Ishikawa (cell line): ENCODE results near the gene LONP2.

Experiments
- CEBPB ChIP-seq: IDR thresholded peaks from 2 replicates; pipeline ENCODE4 v1.6.1; 2012
- CREB1 ChIP-seq: IDR thresholded peaks from 2 replicates; pipeline ENCODE4 v1.6.1; 2012; ENCODE audit warnings: low read depth
- EGR1 ChIP-seq: IDR thresholded peaks from 2 replicates; pipeline ENCODE4 v1.6.1; 2012
- EP300 ChIP-seq: IDR thresholded peaks from 2 replicates; pipeline ENCODE4 v1.6.1; 2012; ENCODE audit warnings: borderline replicate concordance
- FOXM1 ChIP-seq: IDR thresholded peaks from 2 replicates; pipeline ENCODE4 v1.6.1; 2012; ENCODE audit warnings: low read depth, borderline replicate concordance
- MAX ChIP-seq: IDR thresholded peaks from 2 replicates; pipeline ENCODE4 v1.6.1; 2012
- NFIC ChIP-seq: IDR thresholded peaks from 2 replicates; pipeline ENCODE4 v1.6.1; 2012
- RAD21 ChIP-seq: IDR thresholded peaks from 2 replicates; pipeline ENCODE4 v1.6.1; 2012; ENCODE audit warnings: low read depth
- TAF1 ChIP-seq: IDR thresholded peaks from 2 replicates; pipeline ENCODE4 v1.6.1; 2012; ENCODE audit warnings: low read depth, mild to moderate bottlenecking
- TCF12 ChIP-seq: IDR thresholded peaks from 2 replicates; pipeline ENCODE4 v1.6.1; 2012; ENCODE audit warnings: low read depth
- TEAD4 ChIP-seq: IDR thresholded peaks from 2 replicates; pipeline ENCODE4 v1.6.1; 2012
- YY1 ChIP-seq: IDR thresholded peaks from 2 replicates; pipeline ENCODE4 v1.6.1; 2012; ENCODE audit warnings: low read depth
- ZBTB7A ChIP-seq: IDR thresholded peaks from 2 replicates; pipeline ENCODE4 v1.6.1; 2012; ENCODE audit warnings: low read depth
- TF ChIP-seq, protein P1 (sequence below): IDR thresholded peaks from 2 replicates; pipeline ENCODE4 v1.6.1; 2012
- TF ChIP-seq, protein P2 (sequence below): IDR thresholded peaks from 2 replicates; pipeline ENCODE4 v1.6.1; 2012; ENCODE audit warnings: low read depth, mild to moderate bottlenecking

LONP2 gene

DNA sequence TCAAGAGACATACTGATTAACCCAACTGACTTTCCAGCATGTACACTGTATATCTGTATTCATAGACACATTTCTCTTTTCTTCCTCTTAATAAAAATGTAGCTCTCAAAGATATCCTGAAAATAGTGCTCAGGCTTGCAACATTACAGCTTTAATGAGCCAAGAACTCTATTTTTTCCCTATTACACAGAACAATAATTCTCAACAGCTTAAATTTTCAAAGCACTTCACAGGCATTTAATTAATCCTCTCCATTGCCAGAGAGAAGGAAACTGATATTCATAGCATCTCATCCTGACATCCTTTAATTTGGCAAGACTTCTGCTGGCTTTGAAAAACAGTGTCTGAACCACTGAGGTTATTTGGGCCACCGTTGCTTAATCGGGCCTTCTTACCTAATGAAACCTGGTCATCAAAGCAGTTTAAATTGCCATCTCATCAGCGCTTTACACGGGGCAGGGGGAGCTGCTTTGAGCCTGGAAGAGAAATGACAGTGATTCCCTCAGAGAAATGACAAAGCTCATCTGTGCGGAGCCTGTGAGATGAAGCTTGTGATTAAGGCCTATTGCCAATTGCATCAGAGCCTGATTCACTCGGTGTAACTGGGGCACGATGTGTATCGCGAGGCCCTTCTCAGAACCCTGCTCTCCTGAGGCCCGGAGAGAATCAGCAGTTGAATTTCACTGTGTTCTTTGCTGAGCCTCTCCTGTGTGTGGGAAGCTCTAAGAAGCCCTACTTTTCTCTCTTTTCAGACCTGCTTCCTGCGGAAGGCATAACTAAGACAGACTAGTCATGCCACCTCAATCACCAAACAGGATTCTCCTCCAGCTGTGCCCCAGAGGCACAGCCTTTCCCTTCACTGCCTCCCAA is 149.6 kb downstream of the LONP2 start:
- TF ChIP-seq TCF12 (no peak), FOXM1 (no peak), ZBTB7A (no peak), TEAD4 (no peak), NFIC (no peak), YY1 (no peak), CREB1 (no peak), TAF1 (no peak), CEBPB (no peak), MAX (no peak)

GRCh38 chr16:48394355-48394703 is 150.2 kb downstream of the LONP2 start:
- TF ChIP-seq, protein P1, sequence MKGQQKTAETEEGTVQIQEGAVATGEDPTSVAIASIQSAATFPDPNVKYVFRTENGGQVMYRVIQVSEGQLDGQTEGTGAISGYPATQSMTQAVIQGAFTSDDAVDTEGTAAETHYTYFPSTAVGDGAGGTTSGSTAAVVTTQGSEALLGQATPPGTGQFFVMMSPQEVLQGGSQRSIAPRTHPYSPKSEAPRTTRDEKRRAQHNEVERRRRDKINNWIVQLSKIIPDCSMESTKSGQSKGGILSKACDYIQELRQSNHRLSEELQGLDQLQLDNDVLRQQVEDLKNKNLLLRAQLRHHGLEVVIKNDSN, result no peak
- TF ChIP-seq EGR1 (no peak), FOXM1 (no peak), NFIC (no peak), CREB1 (no peak), MAX (no peak)

DNA sequence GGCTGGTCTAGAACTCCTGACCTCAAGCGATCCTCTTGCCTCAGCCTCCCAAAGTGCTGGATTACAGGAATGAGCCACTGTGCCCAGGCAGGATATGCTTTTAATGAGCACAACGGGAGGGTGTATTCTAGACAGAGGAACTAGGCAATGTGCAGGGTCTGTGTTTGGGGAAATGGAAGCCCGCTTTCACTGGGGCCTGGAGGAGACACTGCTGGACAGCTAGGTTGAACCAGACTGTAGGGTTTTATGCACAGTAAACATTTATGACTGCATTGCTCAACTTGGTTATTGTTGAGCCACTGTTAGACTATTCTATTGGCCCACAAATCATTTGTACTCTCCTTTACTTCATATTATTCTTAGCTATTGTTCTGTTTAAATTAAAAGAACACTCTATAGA is 151.3 kb downstream of the LONP2 start:
- TF ChIP-seq, protein P2, sequence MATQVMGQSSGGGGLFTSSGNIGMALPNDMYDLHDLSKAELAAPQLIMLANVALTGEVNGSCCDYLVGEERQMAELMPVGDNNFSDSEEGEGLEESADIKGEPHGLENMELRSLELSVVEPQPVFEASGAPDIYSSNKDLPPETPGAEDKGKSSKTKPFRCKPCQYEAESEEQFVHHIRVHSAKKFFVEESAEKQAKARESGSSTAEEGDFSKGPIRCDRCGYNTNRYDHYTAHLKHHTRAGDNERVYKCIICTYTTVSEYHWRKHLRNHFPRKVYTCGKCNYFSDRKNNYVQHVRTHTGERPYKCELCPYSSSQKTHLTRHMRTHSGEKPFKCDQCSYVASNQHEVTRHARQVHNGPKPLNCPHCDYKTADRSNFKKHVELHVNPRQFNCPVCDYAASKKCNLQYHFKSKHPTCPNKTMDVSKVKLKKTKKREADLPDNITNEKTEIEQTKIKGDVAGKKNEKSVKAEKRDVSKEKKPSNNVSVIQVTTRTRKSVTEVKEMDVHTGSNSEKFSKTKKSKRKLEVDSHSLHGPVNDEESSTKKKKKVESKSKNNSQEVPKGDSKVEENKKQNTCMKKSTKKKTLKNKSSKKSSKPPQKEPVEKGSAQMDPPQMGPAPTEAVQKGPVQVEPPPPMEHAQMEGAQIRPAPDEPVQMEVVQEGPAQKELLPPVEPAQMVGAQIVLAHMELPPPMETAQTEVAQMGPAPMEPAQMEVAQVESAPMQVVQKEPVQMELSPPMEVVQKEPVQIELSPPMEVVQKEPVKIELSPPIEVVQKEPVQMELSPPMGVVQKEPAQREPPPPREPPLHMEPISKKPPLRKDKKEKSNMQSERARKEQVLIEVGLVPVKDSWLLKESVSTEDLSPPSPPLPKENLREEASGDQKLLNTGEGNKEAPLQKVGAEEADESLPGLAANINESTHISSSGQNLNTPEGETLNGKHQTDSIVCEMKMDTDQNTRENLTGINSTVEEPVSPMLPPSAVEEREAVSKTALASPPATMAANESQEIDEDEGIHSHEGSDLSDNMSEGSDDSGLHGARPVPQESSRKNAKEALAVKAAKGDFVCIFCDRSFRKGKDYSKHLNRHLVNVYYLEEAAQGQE, result no peak
- TF ChIP-seq CREB1, result no peak

GRCh38 chr16:48405153-48405552 is 161.1 kb downstream of the LONP2 start:
- TF ChIP-seq TCF12 (no peak), MAX (no peak), EGR1 (no peak), CREB1 (no peak), YY1 (no peak), EP300 (no peak), TAF1 (no peak), CEBPB (no peak), NFIC (no peak), TEAD4 (no peak), ZBTB7A (no peak), FOXM1 (no peak), RAD21 (no peak)
- TF ChIP-seq, protein P1, result no peak

DNA sequence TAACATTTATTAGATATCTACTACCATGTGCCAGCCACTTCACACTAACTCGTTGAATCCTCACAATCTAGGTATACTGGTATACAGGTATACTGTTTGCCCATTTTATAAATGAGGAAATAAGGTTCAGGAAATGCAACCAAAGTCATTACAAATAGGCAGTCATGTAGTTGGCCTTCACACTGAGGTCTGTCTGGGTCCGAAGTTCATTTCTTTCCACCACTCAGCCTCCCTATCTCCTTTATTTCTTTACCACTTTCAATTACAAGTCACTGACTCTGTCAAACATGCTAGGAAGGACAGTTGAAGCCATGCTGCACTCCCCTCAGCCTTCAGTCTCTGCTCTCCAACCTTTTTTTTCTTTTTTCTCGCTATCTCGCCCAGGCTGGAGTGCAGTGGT is 161.8 kb downstream of the LONP2 start:
- no peak for TF ChIP-seq TEAD4
- no peak for TF ChIP-seq CREB1
- no peak for TF ChIP-seq ZBTB7A
- TF ChIP-seq MAX, result no peak
- no peak for TF ChIP-seq TAF1
- TF ChIP-seq RAD21, result no peak
- no peak for TF ChIP-seq TCF12
- TF ChIP-seq FOXM1, result no peak
- no peak for TF ChIP-seq EGR1
- no peak for TF ChIP-seq YY1
- TF ChIP-seq, protein P1, result no peak
- TF ChIP-seq CEBPB, result no peak
- TF ChIP-seq EP300, result no peak
- TF ChIP-seq NFIC, result no peak
- TF ChIP-seq, protein P2, result no peak
